Activated CD4-positive, alpha-beta T cell treated with anti-CD3 and anti-CD28 coated beads for 1 hour (primary cell): ENCODE data around the gene SLC1A1.

ENCODE experiments used
- DNase-seq: peaks from one replicate; pipeline ENCODE4 v3.0.0-alpha.2; 2020

SLC1A1 gene

DNA sequence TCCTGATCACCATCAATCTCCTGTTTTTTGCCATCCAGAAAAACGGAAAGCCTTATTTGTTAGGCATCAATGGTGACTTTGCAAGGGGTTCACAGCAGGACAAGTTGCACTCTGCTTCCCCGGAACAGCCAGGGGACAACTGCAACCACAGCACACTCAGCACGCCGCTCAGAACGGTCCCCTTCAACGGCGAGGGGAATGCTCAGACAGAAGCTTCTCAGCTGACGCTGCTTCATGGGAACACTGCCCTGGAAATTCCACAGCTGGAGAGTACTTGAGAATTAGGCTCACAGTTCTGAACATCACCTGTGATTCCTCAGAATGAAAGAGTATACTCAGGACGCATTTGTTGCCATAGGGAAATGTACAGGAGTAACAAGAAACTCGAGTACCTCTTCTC is 131.7 kb downstream of the SLC1A1 start:
- no peak for DNase-seq

DNA sequence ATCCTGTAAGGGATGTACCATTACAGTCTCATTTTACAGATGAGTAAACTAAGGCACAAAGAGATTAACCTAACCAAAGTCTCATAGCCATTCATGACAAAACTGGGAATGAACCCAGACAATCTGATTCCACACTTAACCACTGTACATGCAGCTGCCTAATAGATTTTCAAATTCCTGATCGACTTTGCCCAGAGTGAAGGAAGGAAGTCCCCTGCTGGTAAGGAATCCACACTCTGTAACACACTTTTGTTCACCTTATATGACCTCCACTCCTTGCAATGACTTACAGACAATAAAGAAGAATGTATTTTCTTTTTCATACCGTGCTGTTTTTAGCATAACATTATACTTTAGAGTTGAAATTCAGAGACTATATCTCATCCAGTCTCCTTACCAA is 140.6 kb downstream of the SLC1A1 start:
- no peak for DNase-seq
